ENCODE results near the gene TBC1D5.

TBC1D5 gene

GRCh38 chr3:17402442-17402841 lies 340.0 kb downstream of the TBC1D5 start:
- H3K27me3 ChIP-seq (ENCODE audit: control insufficient read depth in 1 of 2, insufficient read depth in 1 of 2, low read length in 2 of 2) = no peaks in the 10 kb centered on the region
- H2BK15ac ChIP-seq (ENCODE audit: low read depth, poor library complexity, severe bottlenecking) = no peak overlapping the region
- no peak overlapping the region for H3K4ac ChIP-seq (ENCODE audit: low read depth in 1 of 2, low read length in 2 of 2)
- no peak overlapping the region for H2AFZ ChIP-seq (ENCODE audit: low read depth, low read length)
- no CpG with 5 or more reads among the region's 3 CpGs for WGBS
- H3K9ac ChIP-seq (ENCODE audit: low read length) = no peak overlapping the region
- peaks cover 0 to 15% of the 10 kb centered on the region in 2 experiments for H3K36me3 ChIP-seq (ENCODE audit: control insufficient read depth in 1 of 2, insufficient read depth in 2 of 2, low read depth in 1 of 2, low read length in 2 of 2)
- H2AK5ac ChIP-seq (ENCODE audit: low read length, severe bottlenecking) = no peak overlapping the region
- H3K23ac ChIP-seq (ENCODE audit: low read length in 2 of 2) = no peak overlapping the region
- H3K4me3 ChIP-seq (ENCODE audit: insufficient read depth in 1 of 2, low read depth in 1 of 2, low read length in 2 of 2) = no peak overlapping the region
- no peak overlapping the region for H2BK12ac ChIP-seq (ENCODE audit: low read length in 2 of 2)
- no peak overlapping the region for H2BK5ac ChIP-seq (ENCODE audit: low read depth, low read length, poor library complexity, severe bottlenecking)
- no peaks in the 10 kb centered on the region for H3K79me1 ChIP-seq (replicated peaks; ENCODE audit: low read length, poor library complexity, severe bottlenecking)
- H3K14ac ChIP-seq (ENCODE audit: low read length in 2 of 2) = no peak overlapping the region
- H3K27ac ChIP-seq (ENCODE audit: low read length, poor library complexity, severe bottlenecking) = no peak overlapping the region
- no peak overlapping the region for H3K4me2 ChIP-seq (ENCODE audit: low read length, poor library complexity, severe bottlenecking)
- no peak overlapping the region for H4K91ac ChIP-seq (ENCODE audit: low read length)
- no peak for DNase-seq
- H2BK120ac ChIP-seq (ENCODE audit: low read depth, low read length) = no peak overlapping the region
- H4K8ac ChIP-seq (ENCODE audit: low read length) = no peak overlapping the region
- H3K18ac ChIP-seq (ENCODE audit: low read depth in 1 of 2, low read length in 2 of 2) = no peak overlapping the region
- H3K9me3 ChIP-seq (ENCODE audit: control insufficient read depth, low read length) = no peaks in the 10 kb centered on the region
- H3K4me1 ChIP-seq (ENCODE audit: control insufficient read depth, insufficient read depth, low read depth, low read length) = no peaks in the 10 kb centered on the region

- Histone ChIP-seq H4K8ac (ENCODE audit: low read length) (no peak overlapping the region), H3K14ac (ENCODE audit: low read length in 2 of 2) (no peak overlapping the region), H3K4me2 (ENCODE audit: low read length, poor library complexity, severe bottlenecking) (no peak overlapping the region), H4K91ac (ENCODE audit: low read length) (no peak overlapping the region), H2BK15ac (ENCODE audit: low read depth, poor library complexity, severe bottlenecking) (no peak overlapping the region), H3K18ac (ENCODE audit: low read depth in 1 of 2, low read length in 2 of 2) (no peak overlapping the region), H2BK120ac (ENCODE audit: low read depth, low read length) (no peak overlapping the region), H3K23ac (ENCODE audit: low read length in 2 of 2) (no peak overlapping the region), H3K27ac (ENCODE audit: low read length, poor library complexity, severe bottlenecking) (no peak overlapping the region), H2BK12ac (ENCODE audit: low read length in 2 of 2) (no peak overlapping the region), H3K9ac (ENCODE audit: low read length) (peak overlapping the region; percentile 91), H3K27me3 (ENCODE audit: control insufficient read depth in 1 of 2, insufficient read depth in 1 of 2, low read length in 2 of 2) (no peaks in the 10 kb centered on the region), H3K4me1 (ENCODE audit: control insufficient read depth, insufficient read depth, low read depth, low read length) (no peaks in the 10 kb centered on the region), H3K36me3 (ENCODE audit: control insufficient read depth in 1 of 2, insufficient read depth in 2 of 2, low read depth in 1 of 2, low read length in 2 of 2) (peaks cover 0 to 15% of the 10 kb centered on the region in 2 experiments), H2BK5ac (ENCODE audit: low read depth, low read length, poor library complexity, severe bottlenecking) (no peak overlapping the region), H3K9me3 (ENCODE audit: control insufficient read depth, low read length) (no peaks in the 10 kb centered on the region), H3K4me3 (ENCODE audit: insufficient read depth in 1 of 2, low read depth in 1 of 2, low read length in 2 of 2) (no peak overlapping the region), H3K4ac (ENCODE audit: low read depth in 1 of 2, low read length in 2 of 2) (no peak overlapping the region), H2AK5ac (ENCODE audit: low read length, severe bottlenecking) (no peak overlapping the region), H3K79me1 (replicated peaks; ENCODE audit: low read length, poor library complexity, severe bottlenecking) (no peaks in the 10 kb centered on the region), H2AFZ (ENCODE audit: low read depth, low read length) (no peak overlapping the region)
- 0% methylated on average over 1 of the region's 1 CpG for WGBS
- no peak for DNase-seq
Observed at GRCh38 chr3:17401912-17402311, 340.5 kb downstream of the TBC1D5 start.

- H3K23ac ChIP-seq (ENCODE audit: low read length in 2 of 2) = no peak overlapping the region
- H3K79me1 ChIP-seq (replicated peaks; ENCODE audit: low read length, poor library complexity, severe bottlenecking) = no peaks in the 10 kb centered on the region
- H3K36me3 ChIP-seq (ENCODE audit: control insufficient read depth in 1 of 2, insufficient read depth in 2 of 2, low read depth in 1 of 2, low read length in 2 of 2) = peaks cover 0 to 12% of the 10 kb centered on the region in 2 experiments
- no peak overlapping the region for H4K91ac ChIP-seq (ENCODE audit: low read length)
- H3K27me3 ChIP-seq (ENCODE audit: control insufficient read depth in 1 of 2, insufficient read depth in 1 of 2, low read length in 2 of 2) = no peaks in the 10 kb centered on the region
- no peak overlapping the region for H2BK5ac ChIP-seq (ENCODE audit: low read depth, low read length, poor library complexity, severe bottlenecking)
- H2BK15ac ChIP-seq (ENCODE audit: low read depth, poor library complexity, severe bottlenecking) = no peak overlapping the region
- no peak overlapping the region for H2AK5ac ChIP-seq (ENCODE audit: low read length, severe bottlenecking)
- no peak overlapping the region for H3K9ac ChIP-seq (ENCODE audit: low read length)
- no peak overlapping the region for H3K4ac ChIP-seq (ENCODE audit: low read depth in 1 of 2, low read length in 2 of 2)
- H3K4me2 ChIP-seq (ENCODE audit: low read length, poor library complexity, severe bottlenecking) = no peak overlapping the region
- H3K4me3 ChIP-seq (ENCODE audit: insufficient read depth in 1 of 2, low read depth in 1 of 2, low read length in 2 of 2) = no peak overlapping the region
- H4K8ac ChIP-seq (ENCODE audit: low read length) = no peak overlapping the region
- peak overlapping the region in 1 of 2 experiments; percentile 21 for H3K18ac ChIP-seq (ENCODE audit: low read depth in 1 of 2, low read length in 2 of 2)
- no peak overlapping the region for H2BK120ac ChIP-seq (ENCODE audit: low read depth, low read length)
- 83% methylated on average over 1 of the region's 1 CpG for WGBS
- no peak overlapping the region for H3K27ac ChIP-seq (ENCODE audit: low read length, poor library complexity, severe bottlenecking)
- no peak overlapping the region for H2AFZ ChIP-seq (ENCODE audit: low read depth, low read length)
- no peaks in the 10 kb centered on the region for H3K4me1 ChIP-seq (ENCODE audit: control insufficient read depth, insufficient read depth, low read depth, low read length)
- DNase-seq = no peak
- no peaks in the 10 kb centered on the region for H3K9me3 ChIP-seq (ENCODE audit: control insufficient read depth, low read length)
- H2BK12ac ChIP-seq (ENCODE audit: low read length in 2 of 2) = no peak overlapping the region
- no peak overlapping the region for H3K14ac ChIP-seq (ENCODE audit: low read length in 2 of 2)
Observed at GRCh38 chr3:17399586-17399985, 342.8 kb downstream of the TBC1D5 start.

- Histone ChIP-seq H2AK5ac (ENCODE audit: low read length, severe bottlenecking) (no peak overlapping the region), H2BK12ac (ENCODE audit: low read length in 2 of 2) (no peak overlapping the region), H2BK15ac (ENCODE audit: low read depth, poor library complexity, severe bottlenecking) (no peak overlapping the region), H3K4me1 (ENCODE audit: control insufficient read depth, insufficient read depth, low read depth, low read length) (no peaks in the 10 kb centered on the region), H3K27me3 (ENCODE audit: control insufficient read depth in 1 of 2, insufficient read depth in 1 of 2, low read length in 2 of 2) (no peaks in the 10 kb centered on the region), H3K23ac (ENCODE audit: low read length in 2 of 2) (no peak overlapping the region), H2BK120ac (ENCODE audit: low read depth, low read length) (no peak overlapping the region), H3K79me1 (replicated peaks; ENCODE audit: low read length, poor library complexity, severe bottlenecking) (no peaks in the 10 kb centered on the region), H3K18ac (ENCODE audit: low read depth in 1 of 2, low read length in 2 of 2) (no peak overlapping the region), H3K4ac (ENCODE audit: low read depth in 1 of 2, low read length in 2 of 2) (no peak overlapping the region), H4K8ac (ENCODE audit: low read length) (no peak overlapping the region), H4K91ac (ENCODE audit: low read length) (no peak overlapping the region), H3K9ac (ENCODE audit: low read length) (no peak overlapping the region), H3K4me3 (ENCODE audit: insufficient read depth in 1 of 2, low read depth in 1 of 2, low read length in 2 of 2) (no peak overlapping the region), H3K9me3 (ENCODE audit: control insufficient read depth, low read length) (peaks cover 2% of the 10 kb centered on the region), H3K4me2 (ENCODE audit: low read length, poor library complexity, severe bottlenecking) (no peak overlapping the region), H2AFZ (ENCODE audit: low read depth, low read length) (no peak overlapping the region), H2BK5ac (ENCODE audit: low read depth, low read length, poor library complexity, severe bottlenecking) (no peak overlapping the region), H3K14ac (ENCODE audit: low read length in 2 of 2) (no peak overlapping the region), H3K36me3 (ENCODE audit: control insufficient read depth in 1 of 2, insufficient read depth in 2 of 2, low read depth in 1 of 2, low read length in 2 of 2) (peaks cover 0 to 7% of the 10 kb centered on the region in 2 experiments), H3K27ac (ENCODE audit: low read length, poor library complexity, severe bottlenecking) (no peak overlapping the region)
- WGBS = 94% methylated on average over 2 of the region's 2 CpGs
- no peak for DNase-seq
Observed at GRCh38 chr3:17398959-17399551, 343.4 kb downstream of the TBC1D5 start.

Data from mesenchymal stem cell (in vitro differentiated cells and primary cell).